Activated naive CD8-positive, alpha-beta T cell treated with anti-CD3 and anti-CD28 coated beads, Interleukin-2, amount 50 U/mL, for 16 hours (primary cell): ENCODE measurements around the gene CDK14.
"Not testable (repeated sequence)": the region's sequence is repeated elsewhere in the genome, so short reads cannot be mapped to it uniquely, and the experiment has no call there.

ENCODE experiments used
- DNase-seq: peaks from one replicate; pipeline ENCODE4 v3.0.0-alpha.2; 2020; ENCODE audit warnings: low read depth, low spot score

CDK14 gene

DNA sequence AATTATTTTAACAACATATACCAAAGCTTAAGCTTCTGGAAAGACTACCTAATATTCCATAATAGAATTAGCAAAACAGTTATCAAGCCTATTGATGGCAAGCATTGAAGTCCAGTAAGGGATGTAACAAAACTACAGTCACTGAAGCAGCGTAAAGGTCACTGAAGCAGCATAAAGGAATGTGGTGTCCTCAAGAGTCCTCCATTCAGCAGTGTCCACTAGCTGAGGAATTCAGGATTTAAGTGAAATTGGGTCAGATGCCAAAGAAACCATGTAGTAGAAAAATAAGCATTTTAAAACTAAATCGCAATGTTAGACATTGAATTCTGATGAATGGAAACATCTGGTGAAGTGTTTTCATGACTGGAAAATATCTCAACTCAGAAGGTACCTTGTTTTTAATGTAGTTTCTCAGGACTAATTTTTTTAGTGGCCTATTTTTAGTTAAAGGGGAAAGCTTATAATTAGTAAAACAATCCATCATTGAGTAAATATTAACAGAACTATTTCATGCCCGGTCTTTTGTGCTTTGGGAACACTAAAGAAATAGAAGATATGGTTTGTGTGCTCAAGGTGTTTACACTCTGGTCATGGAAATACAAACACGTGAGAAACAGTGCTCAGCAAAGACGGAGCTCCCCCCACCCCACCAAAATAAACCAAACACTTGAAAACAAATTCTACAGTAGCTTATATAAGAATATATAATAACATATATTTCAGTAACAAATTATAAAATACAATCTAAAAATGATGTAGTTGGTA lies 121.4 kb downstream of the CDK14 start:
- no peak for DNase-seq

GRCh38 chr7:90719155-90719554 lies 123.0 kb downstream of the CDK14 start:
- no peak for DNase-seq

- no peak for DNase-seq
Observed at GRCh38 chr7:90720984-90721760, 125.1 kb downstream of the CDK14 start.

GRCh38 chr7:90721869-90722431 lies 125.8 kb downstream of the CDK14 start:
- DNase-seq, result no peak

DNA sequence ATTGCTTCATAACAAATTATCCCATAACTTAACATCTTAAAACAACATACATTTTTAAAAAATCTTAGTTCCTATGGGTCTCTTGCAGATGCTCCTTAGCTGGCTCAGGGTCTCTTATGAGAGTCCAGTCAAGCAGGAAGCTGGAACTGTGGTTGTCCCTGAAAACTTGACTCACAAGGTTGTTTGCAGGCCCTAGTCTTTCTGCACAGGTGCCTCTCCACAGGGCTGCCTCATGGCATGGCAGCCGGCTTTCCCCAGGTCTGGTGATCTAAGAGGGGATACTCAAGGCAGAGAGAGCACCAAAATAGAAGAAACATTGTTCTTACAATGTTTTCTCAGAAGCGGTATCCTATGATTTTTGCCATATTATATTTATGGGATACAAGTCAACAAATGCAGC lies 127.1 kb downstream of the CDK14 start:
- no peak for DNase-seq

GRCh38 chr7:90723866-90724265 lies 127.7 kb downstream of the CDK14 start:
- no peak for DNase-seq

GRCh38 chr7:90726120-90726519 lies 130.0 kb downstream of the CDK14 start:
- no peak for DNase-seq

GRCh38 chr7:90726623-90727022 lies 130.5 kb downstream of the CDK14 start:
- DNase-seq, result no peak

GRCh38 chr7:90727412-90727811 lies 131.3 kb downstream of the CDK14 start:
- DNase-seq, result no peak

GRCh38 chr7:90728568-90728967 lies 132.4 kb downstream of the CDK14 start:
- no peak for DNase-seq

DNA sequence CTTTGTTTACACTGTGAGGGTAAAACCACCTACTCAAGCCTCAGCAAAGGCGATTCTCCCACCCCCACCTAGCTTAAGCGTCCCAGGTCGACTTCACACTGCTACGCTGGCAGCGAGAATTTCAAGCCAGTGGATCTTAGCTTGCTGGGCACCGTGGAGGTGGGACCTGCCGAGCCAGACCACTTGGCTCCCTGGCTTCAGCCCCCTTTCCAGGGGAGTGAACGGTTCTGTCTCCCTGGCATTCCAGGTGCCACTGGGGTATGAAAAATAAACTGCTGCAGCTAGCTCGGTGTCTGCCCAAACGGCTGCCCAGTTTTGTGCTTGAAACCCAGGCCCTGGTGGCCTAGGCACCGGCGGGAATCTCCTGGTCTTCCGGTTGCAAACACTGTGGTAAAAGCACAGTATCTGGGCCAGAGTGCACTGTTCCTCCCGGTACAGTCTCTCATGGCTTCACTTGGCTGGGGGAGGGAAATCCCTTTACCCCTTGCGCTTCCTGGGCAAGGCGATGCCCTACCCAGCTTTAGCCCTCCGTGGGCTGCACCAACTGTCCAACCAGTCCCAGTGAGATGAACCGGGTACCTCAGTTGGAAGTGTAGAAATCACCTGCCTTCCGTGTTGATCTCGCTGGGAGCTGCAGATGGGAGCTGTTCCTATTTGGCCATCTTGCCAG lies 139.6 kb downstream of the CDK14 start:
- DNase-seq, result not testable (repeated sequence)

DNA sequence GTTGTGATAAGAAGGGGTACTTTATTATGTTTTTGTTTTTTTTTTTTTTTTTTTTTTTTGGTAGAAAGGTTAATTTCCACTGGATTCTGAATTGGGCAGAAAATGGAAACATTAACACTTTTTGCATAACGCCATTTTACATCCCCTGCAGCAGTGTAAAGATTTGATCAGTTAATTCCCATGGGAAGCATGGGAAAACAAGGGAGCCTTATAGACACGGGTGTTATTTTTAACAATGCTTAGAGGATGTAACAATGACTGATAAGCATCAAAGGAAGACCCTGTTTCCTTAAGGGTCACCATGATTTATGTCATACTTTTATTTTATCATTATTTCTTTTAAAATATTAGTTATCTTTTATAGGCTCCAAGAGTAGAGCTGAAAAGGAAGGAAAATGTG lies 140.2 kb downstream of the CDK14 start:
- no peak for DNase-seq

DNA sequence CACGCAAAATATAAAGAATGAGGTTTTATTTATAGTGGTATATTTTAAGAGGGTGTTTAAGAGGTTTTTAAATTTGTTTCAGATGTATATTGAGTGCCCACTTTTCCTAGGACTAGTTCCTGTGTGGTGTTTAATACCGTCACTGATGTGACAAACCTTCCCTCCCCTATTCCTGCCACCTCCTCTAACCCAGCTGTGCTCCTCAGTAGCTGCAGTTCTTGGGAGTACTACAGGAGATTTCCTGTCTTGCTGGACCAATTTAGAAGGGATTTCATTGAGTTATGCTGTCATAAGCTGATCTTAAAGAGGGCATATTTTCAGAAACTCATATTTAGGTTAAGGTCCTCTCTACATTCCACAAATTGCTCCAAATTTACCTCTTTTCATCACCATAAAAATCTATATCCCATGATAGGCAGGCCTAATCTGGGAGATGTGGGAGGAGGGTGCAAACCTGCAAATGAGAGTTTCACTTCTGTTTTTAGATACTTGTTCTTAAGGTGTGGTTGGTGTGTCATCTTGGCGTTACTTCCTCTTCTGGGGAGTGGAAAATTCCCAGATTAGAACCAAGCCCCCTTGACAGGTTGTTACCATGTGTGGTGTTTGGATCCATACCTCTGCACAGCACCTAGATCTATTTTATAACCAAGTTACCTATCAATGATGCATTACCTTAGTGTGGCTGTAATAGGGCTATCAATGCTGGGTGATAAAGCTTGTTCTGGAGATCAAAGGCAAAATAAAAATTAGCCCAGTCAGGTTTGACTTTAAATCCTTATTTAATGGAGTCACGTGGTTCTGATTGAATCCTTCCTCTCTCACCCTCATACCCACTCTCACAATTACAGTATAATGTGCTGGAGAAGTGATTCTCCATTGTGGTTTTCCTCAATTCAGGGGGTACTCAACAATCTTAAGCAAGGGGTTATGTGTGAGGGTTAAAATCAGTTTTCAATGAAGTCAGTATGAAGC lies 141.1 kb downstream of the CDK14 start:
- DNase-seq, result no peak

GRCh38 chr7:90738249-90738648 lies 142.1 kb downstream of the CDK14 start:
- no peak for DNase-seq

DNA sequence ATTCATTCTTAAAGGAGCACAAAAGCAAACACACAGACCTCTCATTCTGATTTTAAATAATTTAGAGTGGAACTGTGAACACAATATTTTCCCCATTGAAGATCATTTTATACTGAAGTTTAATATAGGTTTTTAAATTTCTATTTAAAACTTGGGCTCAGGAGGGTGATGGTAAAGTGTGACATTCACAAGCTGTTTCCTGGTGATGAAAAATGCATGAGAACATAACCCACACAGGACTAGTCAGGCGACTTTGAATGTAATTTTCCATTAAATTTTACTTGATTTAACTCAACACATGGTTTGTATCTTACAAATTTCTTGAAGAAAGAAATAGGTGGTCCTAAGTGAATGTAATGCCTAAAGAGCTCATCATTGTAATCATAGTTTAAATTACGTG lies 143.6 kb downstream of the CDK14 start:
- no peak for DNase-seq

- DNase-seq, result no peak
Observed at GRCh38 chr7:90740386-90740785, 144.3 kb downstream of the CDK14 start.

GRCh38 chr7:90743626-90744025 lies 147.5 kb downstream of the CDK14 start:
- DNase-seq, result no peak

- no peak for DNase-seq
Observed at GRCh38 chr7:90747516-90747915, 151.4 kb downstream of the CDK14 start.

- DNase-seq, result no peak
Observed at GRCh38 chr7:90749262-90749661, 153.1 kb downstream of the CDK14 start.

- DNase-seq, result no peak
Observed at GRCh38 chr7:90749774-90750173, 153.7 kb downstream of the CDK14 start.

DNA sequence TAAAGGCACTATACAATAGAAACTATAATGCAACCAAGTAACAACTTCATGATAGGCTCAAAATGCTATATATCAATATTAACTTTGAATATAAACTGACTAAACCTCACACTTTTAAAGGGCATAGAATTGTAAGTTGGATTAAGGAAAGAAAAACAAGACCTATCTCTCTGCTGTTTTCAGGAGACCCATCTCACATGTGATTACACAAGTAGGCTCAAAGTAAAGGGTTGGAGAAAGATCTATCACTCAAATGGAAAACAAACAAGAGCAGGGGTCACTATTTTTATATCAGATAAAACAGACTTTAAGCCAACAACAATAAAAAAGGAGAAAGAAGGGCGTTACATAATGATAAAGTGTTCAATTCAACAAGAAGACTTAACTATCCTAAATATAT lies 155.5 kb downstream of the CDK14 start:
- DNase-seq, result no peak
